GM12878 (cell line): ENCODE results near the gene ZSCAN9. TPM values are rescaled to one million over a fixed set of nuclear protein-coding genes. Genes with fewer than 3 reads are reported as not detected.

ENCODE experiments used
- ATAC-seq: fragments of 200-7000 bp; cut with Tn5 transposase; 3 replicates; pipeline ENCODE4 v1.9.1; 2020; ENCODE audit warnings: mild to moderate bottlenecking, moderate library complexity
- BruUV-seq: library from RNA; stranded (reverse); fragments of 400-500 nt; replicated peaks from 2 replicates; lab custom pipeline; 2021; lab: Mats Ljungman, UMichigan
- CTCF ChIA-PET: fragments of 300-600 bp; sonication (Branson Sonifier 250); formaldehyde crosslinking; extraction: SDS; loops from one replicate; lab custom pipeline; 2021; ENCODE audit warnings: inconsistent platforms; lab: Yijun Ruan, JAX
- POLR2A ChIA-PET: fragments of 350-600 bp; formaldehyde crosslinking; extraction: SDS; loops from one replicate; lab custom pipeline; 2021; ENCODE audit warnings: inconsistent platforms; lab: Charles Lee
- RAD21 ChIA-PET: fragments of 300-600 bp; sonication (Branson Sonifier 250); formaldehyde crosslinking; loops from one replicate; lab custom pipeline; 2023; ENCODE audit warnings: antibody characterized with exemption; ENCODE audit not compliant: unreplicated experiment; lab: Charles Lee
- SMC1A ChIA-PET: fragments of 300-600 bp; sonication (Branson Sonifier 250); formaldehyde crosslinking; loops from one replicate; lab custom pipeline; 2023; ENCODE audit not compliant: unreplicated experiment, uncharacterized antibody; lab: Charles Lee
- DNase-seq: peaks from one replicate; pipeline ENCODE4 v3.0.0-alpha.2; 2011; ENCODE audit warnings: low read depth, low spot score
- FAIRE-seq: peaks from 3 replicates; lab custom pipeline; 2011; peaks lifted over from hg19 to GRCh38; lab: Jason Lieb, UNC
- H2AFZ ChIP-seq: 2 replicates; pipeline ENCODE4 v1.6.0; 2011; ENCODE audit warnings: low read depth, low read length, control low read depth; ENCODE audit not compliant: control insufficient read depth
- H3K27ac ChIP-seq: 2 replicates; pipeline ENCODE4 v1.5.1; 2011; ENCODE audit warnings: control low read depth; ENCODE audit not compliant: control insufficient read depth, insufficient read depth
- H3K27me3 ChIP-seq, 2 experiments: replicated peaks in 1 of 2; 2 replicates each; pipeline versions ENCODE4 v1.6.0 to v1.6.1; 2011; ENCODE audit warnings: low read length in 1 of 2; ENCODE audit not compliant: control insufficient read depth in 2 of 2, insufficient read depth in 2 of 2
- H3K36me3 ChIP-seq, 2 experiments: 2 replicates each; pipeline ENCODE4 v1.5.1; 2011; ENCODE audit warnings: low read length in 1 of 2; ENCODE audit not compliant: control insufficient read depth in 2 of 2, insufficient read depth in 2 of 2
- H3K4me1 ChIP-seq: 2 replicates; pipeline ENCODE4 v1.6.1; 2011; ENCODE audit warnings: mild to moderate bottlenecking, low read length, moderate library complexity, mixed read lengths; ENCODE audit not compliant: control insufficient read depth, insufficient read depth
- H3K4me2 ChIP-seq: 2 replicates; pipeline ENCODE4 v1.6.0; 2011; ENCODE audit warnings: control low read depth; ENCODE audit not compliant: control insufficient read depth, insufficient read depth
- H3K4me3 ChIP-seq: fragments of 200-600 bp; sonication (generic); 2 replicates; pipeline ENCODE4 v1.5.1; 2016
- H3K79me2 ChIP-seq: 2 replicates; pipeline ENCODE4 v1.6.0; 2011; ENCODE audit warnings: low read length; ENCODE audit not compliant: control insufficient read depth, insufficient read depth
- H3K9ac ChIP-seq: 2 replicates; pipeline ENCODE4 v1.8.0; 2011; ENCODE audit warnings: low read length, control low read depth, mixed read lengths; ENCODE audit not compliant: control insufficient read depth, insufficient read depth
- H3K9me3 ChIP-seq: replicated peaks from 3 replicates; pipeline ENCODE4 v1.5.1; 2011; ENCODE audit warnings: mild to moderate bottlenecking, low read length; ENCODE audit not compliant: control insufficient read depth, insufficient read depth
- H4K20me1 ChIP-seq: 2 replicates; pipeline ENCODE4 v1.6.0; 2011; ENCODE audit not compliant: control insufficient read depth, insufficient read depth
- CBX5 ChIP-seq: sonication (generic); IDR thresholded peaks from 2 replicates; pipeline ENCODE4 v1.6.1; 2016; ENCODE audit warnings: low read depth, moderate library complexity, mild to moderate bottlenecking, inconsistent platforms
- ESRRA ChIP-seq: IDR thresholded peaks from 2 replicates; pipeline ENCODE4 v1.6.1; 2012; ENCODE audit warnings: mild to moderate bottlenecking, low read length, improper control_type of control experiment
- GABPA ChIP-seq: IDR thresholded peaks from 2 replicates; pipeline ENCODE4 v1.6.1; 2014; ENCODE audit warnings: antibody characterized with exemption, low read depth, mild to moderate bottlenecking, inconsistent platforms
- JUNB ChIP-seq: IDR thresholded peaks from 2 replicates; pipeline ENCODE4 v1.6.1; 2016; ENCODE audit warnings: antibody characterized with exemption, mild to moderate bottlenecking
- KLF5 ChIP-seq: fragments of 450-650 bp; IDR thresholded peaks from 2 replicates; pipeline ENCODE4 v1.6.1; 2014; ENCODE audit warnings: mild to moderate bottlenecking; ENCODE audit not compliant: partially characterized antibody
- WGBS: methylation state at CpG from one replicate; pipeline ENCODE4 v1.1.6; 2016; ENCODE audit warnings: low lambda C conversion rate; ENCODE audit not compliant: insufficient replicate concordance, insufficient coverage; ENCODE audit errors: missing lambda C conversion rate; 5-methylcytosine and 5-hydroxymethylcytosine counted together
- in situ Hi-C: fragments of 300-500 bp; cut with MboI; formaldehyde crosslinking; loops from 9 replicates; pipeline ENCODE4 v1.14.3; 2018; ENCODE audit warnings: mixed read lengths
- intact Hi-C: fragments of 100-400 bp; cut with micrococcal nuclease; formaldehyde crosslinking; loops from one replicate; pipeline ENCODE4 v1.14.2; 2022; ENCODE audit not compliant: unreplicated experiment
- polyA plus RNA-seq, 11 experiments: library from polyadenylated mRNA; depleted of rRNA in 4 of 11; unstranded in 6 of 11; stranded (reverse) in 5 of 11; fragments of >200 nt; fragmentation: Nextera tagmentation in 4 of 11; fragmentation: Illumina TruSeq in 1 of 11; extraction: Ambion mirVana in 4 of 11; extraction: Trizol in 1 of 11; gene quantifications; 1 replicate in 1 of 11; 2 replicates in 10 of 11; pipeline versions ENCODE4 v1.2.1 to v1.2.3, GENCODE V29; 2011 to 2016; ENCODE audit warnings: inconsistent platforms in 2 of 11, missing spikeins in 2 of 11, low read depth in 1 of 11
- total RNA-seq, 4 experiments: library from RNA; depleted of rRNA in 3 of 4; stranded (reverse); fragments of >200 nt in 3 of 4; fragmentation: Illumina TruSeq in 1 of 4; extraction: Trizol in 1 of 4; gene quantifications; 2 replicates each; pipeline versions ENCODE4 v1.2.1 to v1.2.3, GENCODE V29; 2013 to 2021
- TF ChIP-seq, protein P1 (sequence below): IDR thresholded peaks from 2 replicates; pipeline ENCODE4 v1.6.1; 2012; ENCODE audit warnings: low read depth, low read length, improper control_type of control experiment
- TF ChIP-seq, protein P2 (sequence below): fragments of 150-350 bp; IDR thresholded peaks from 2 replicates; pipeline ENCODE4 v1.6.1; 2016; ENCODE audit warnings: low read depth, low read length

ZSCAN9 gene
- total and polyA plus RNA-seq, 10 of the 15 experiments (the other 5 are each of a cell fraction or from before 2014, with no cell fraction given): 8.1 to 28.7 (median 17.4) TPM

DNA sequence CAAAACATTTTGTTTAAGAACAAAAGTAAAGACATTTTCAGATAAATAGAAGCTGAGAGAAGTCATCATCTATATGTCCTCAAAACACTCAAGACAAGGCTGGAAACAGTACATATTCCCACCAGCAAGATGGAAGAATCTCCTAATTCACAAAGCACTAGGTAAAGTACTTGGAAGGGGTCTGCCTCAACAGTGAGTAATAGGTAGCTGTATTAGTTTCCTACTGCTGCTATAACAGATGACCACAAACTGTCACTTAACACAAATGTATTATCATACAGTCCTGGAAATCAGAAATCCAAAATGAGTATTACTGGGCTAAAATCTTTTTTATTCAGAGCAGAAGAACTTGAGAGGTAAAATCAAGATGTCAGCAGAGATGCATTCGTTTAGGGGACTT lies 42.8 kb upstream of the ZSCAN9 start:
- H3K79me2 ChIP-seq: no peaks in the 10 kb centered on the region
- H4K20me1 ChIP-seq: no peaks in the 10 kb centered on the region
- in situ Hi-C loops: no loop called here
- 4% methylated on average over 1 of the region's 1 CpG for WGBS
- ATAC-seq (no peak), FAIRE-seq (no peak), DNase-seq (no peak)
- POLR2A ChIA-PET: no interaction called here
- TF ChIP-seq, protein P1, sequence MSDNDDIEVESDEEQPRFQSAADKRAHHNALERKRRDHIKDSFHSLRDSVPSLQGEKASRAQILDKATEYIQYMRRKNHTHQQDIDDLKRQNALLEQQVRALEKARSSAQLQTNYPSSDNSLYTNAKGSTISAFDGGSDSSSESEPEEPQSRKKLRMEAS: no peak
- H3K4me1 ChIP-seq: no peaks in the 10 kb centered on the region
- no peak overlapping the region for H3K9ac ChIP-seq
- CTCF ChIA-PET: no interaction called here
- H3K36me3 ChIP-seq: no peaks in the 10 kb centered on the region
- H3K27ac ChIP-seq: no peak overlapping the region
- peaks cover 1% of the 10 kb centered on the region; the same call in 2 of the 3 replicates for H3K9me3 ChIP-seq
- no peak overlapping the region for H3K4me3 ChIP-seq
- BruUV-seq: no TSS peak
- H2AFZ ChIP-seq: no peak overlapping the region
- H3K4me2 ChIP-seq: no peak overlapping the region
- SMC1A ChIA-PET: no interaction called here
- RAD21 ChIA-PET: no interaction called here
- intact Hi-C loops: no loop called here
- no peaks in the 10 kb centered on the region for H3K27me3 ChIP-seq

DNA sequence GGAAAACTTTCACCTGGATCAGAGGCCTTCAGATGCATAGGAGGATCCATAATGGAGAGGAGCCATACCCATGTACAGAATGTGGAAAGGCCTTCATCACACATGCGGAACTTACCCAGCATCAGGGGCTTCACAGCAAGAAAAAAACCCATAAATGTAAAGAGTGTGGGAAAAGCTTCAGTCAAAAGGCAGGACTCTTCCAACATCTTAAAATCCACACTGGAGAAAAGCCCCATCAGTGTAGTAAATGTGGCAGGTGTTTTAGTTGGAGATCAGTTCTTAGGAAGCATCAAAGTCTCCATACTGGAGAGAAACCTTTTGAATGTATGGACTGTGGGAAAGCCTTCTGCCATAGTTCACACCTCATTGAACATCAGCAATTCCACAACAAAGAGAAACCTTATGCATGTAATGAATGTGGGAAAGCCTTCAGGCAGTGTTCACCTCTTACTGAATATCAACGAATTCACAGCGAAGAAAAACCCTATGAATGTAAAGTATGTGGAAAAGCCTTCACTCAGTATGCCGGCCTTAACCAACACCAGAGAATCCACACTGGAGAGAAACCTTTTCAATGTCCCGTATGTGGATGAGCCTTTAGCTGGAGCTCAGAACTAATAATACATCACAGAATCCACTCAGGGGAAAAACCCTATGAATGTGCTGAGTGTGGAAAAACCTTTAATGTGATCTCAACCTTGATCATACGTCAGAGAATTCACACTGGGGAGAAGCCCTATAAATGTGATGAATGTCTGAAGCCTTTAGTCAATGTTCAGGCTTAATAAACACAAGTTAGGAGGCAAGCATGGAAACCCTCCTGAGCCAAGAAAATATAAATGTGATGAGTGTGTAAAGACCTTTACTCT lies 36.7 kb upstream of the ZSCAN9 start:
- FAIRE-seq (no peak), DNase-seq (no peak), ATAC-seq (no peak)
- POLR2A ChIA-PET: no interaction called here
- TF ChIP-seq, protein P2, sequence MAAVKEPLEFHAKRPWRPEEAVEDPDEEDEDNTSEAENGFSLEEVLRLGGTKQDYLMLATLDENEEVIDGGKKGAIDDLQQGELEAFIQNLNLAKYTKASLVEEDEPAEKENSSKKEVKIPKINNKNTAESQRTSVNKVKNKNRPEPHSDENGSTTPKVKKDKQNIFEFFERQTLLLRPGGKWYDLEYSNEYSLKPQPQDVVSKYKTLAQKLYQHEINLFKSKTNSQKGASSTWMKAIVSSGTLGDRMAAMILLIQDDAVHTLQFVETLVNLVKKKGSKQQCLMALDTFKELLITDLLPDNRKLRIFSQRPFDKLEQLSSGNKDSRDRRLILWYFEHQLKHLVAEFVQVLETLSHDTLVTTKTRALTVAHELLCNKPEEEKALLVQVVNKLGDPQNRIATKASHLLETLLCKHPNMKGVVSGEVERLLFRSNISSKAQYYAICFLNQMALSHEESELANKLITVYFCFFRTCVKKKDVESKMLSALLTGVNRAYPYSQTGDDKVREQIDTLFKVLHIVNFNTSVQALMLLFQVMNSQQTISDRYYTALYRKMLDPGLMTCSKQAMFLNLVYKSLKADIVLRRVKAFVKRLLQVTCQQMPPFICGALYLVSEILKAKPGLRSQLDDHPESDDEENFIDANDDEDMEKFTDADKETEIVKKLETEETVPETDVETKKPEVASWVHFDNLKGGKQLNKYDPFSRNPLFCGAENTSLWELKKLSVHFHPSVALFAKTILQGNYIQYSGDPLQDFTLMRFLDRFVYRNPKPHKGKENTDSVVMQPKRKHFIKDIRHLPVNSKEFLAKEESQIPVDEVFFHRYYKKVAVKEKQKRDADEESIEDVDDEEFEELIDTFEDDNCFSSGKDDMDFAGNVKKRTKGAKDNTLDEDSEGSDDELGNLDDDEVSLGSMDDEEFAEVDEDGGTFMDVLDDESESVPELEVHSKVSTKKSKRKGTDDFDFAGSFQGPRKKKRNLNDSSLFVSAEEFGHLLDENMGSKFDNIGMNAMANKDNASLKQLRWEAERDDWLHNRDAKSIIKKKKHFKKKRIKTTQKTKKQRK: no peak
- TF ChIP-seq GABPA (no peak), ESRRA (no peak), CBX5 (0 out of 2 replicates have a peak, but pooled peaks have one; percentile 64), JUNB (no peak), KLF5 (peak; percentile 65)
- in situ Hi-C loops: no loop called here
- CTCF ChIA-PET: no interaction called here
- Histone ChIP-seq H3K9ac (no peak overlapping the region), H3K4me3 (no peak overlapping the region), H3K9me3 (peaks cover 20% of the 10 kb centered on the region), H3K27me3 (no peaks in the 10 kb centered on the region), H2AFZ (no peak overlapping the region), H3K4me1 (no peaks in the 10 kb centered on the region), H4K20me1 (no peaks in the 10 kb centered on the region), H3K27ac (no peak overlapping the region), H3K36me3 (no peaks in the 10 kb centered on the region), H3K4me2 (no peak overlapping the region), H3K79me2 (no peaks in the 10 kb centered on the region)
- intact Hi-C loops: no loop called here
- BruUV-seq: no TSS peak
- SMC1A ChIA-PET: no interaction called here
- RAD21 ChIA-PET: no interaction called here
- WGBS: 30% methylated on average over 6 of the region's 6 CpGs
